H9 (cell line): Measurements from ENCODE around the gene ASPN. TPM values are rescaled to one million over a fixed set of nuclear protein-coding genes. Genes with fewer than 3 reads are reported as not detected.

ENCODE experiments used
- DNase-seq: peaks from one replicate; pipeline ENCODE4 v3.0.0-alpha.2; 2017
- H2AFZ ChIP-seq: one replicate; pipeline ENCODE4 v1.6.1; 2013; ENCODE audit warnings: mild to moderate bottlenecking, low read length, control low read depth, moderate library complexity
- H2AK5ac ChIP-seq: 2 replicates; pipeline ENCODE4 v1.6.1; 2013; ENCODE audit warnings: low read length, control low read depth, mixed read lengths; ENCODE audit not compliant: insufficient read length
- H2BK120ac ChIP-seq: one replicate; pipeline ENCODE4 v1.6.1; 2013; ENCODE audit warnings: low read depth, mild to moderate bottlenecking, low read length, control low read depth, inconsistent platforms; ENCODE audit not compliant: poor library complexity, severe bottlenecking
- H2BK12ac ChIP-seq: 2 replicates; pipeline ENCODE4 v1.6.1; 2013; ENCODE audit warnings: low read length, control low read depth, mixed read lengths, low read depth; ENCODE audit not compliant: insufficient read length
- H2BK15ac ChIP-seq: 2 replicates; pipeline ENCODE4 v1.6.1; 2013; ENCODE audit warnings: low read depth, low read length, control low read depth
- H2BK20ac ChIP-seq: one replicate; pipeline ENCODE4 v1.6.1; 2013; ENCODE audit warnings: low read depth, mild to moderate bottlenecking, low read length, control low read depth, inconsistent platforms; ENCODE audit not compliant: poor library complexity, severe bottlenecking
- H2BK5ac ChIP-seq: 2 replicates; pipeline ENCODE4 v1.6.1; 2013; ENCODE audit warnings: low read length, control low read depth, mixed read lengths; ENCODE audit not compliant: insufficient read length
- H3K14ac ChIP-seq: 2 replicates; pipeline ENCODE4 v1.6.1; 2013; ENCODE audit warnings: low read length, control low read depth; ENCODE audit not compliant: insufficient read depth
- H3K18ac ChIP-seq: 2 replicates; pipeline ENCODE4 v1.6.1; 2013; ENCODE audit warnings: low read depth, mild to moderate bottlenecking, mixed read lengths, low read length, control low read depth; ENCODE audit not compliant: insufficient read length
- H3K23ac ChIP-seq: 2 replicates; pipeline ENCODE4 v1.6.1; 2013; ENCODE audit warnings: low read length, control low read depth, mixed read lengths, low read depth; ENCODE audit not compliant: insufficient read length
- H3K23me2 ChIP-seq: 2 replicates; pipeline ENCODE4 v1.6.1; 2013; ENCODE audit warnings: low read depth, mild to moderate bottlenecking, mixed read lengths, low read length, control low read depth; ENCODE audit not compliant: insufficient read length, poor library complexity, severe bottlenecking
- H3K27ac ChIP-seq: 2 replicates; pipeline ENCODE4 v1.5.1; 2013; ENCODE audit warnings: low read length, control low read depth, mixed read lengths, low read depth; ENCODE audit not compliant: insufficient read length
- H3K27me3 ChIP-seq: 2 replicates; pipeline ENCODE4 v1.6.1; 2013; ENCODE audit warnings: low read length, control low read depth, inconsistent platforms; ENCODE audit not compliant: insufficient read depth
- H3K4ac ChIP-seq: 2 replicates; pipeline ENCODE4 v1.6.1; 2013; ENCODE audit warnings: low read depth, mild to moderate bottlenecking, control low read depth, inconsistent platforms, low read length, moderate library complexity
- H3K4me1 ChIP-seq: 2 replicates; pipeline ENCODE4 v1.6.1; 2013; ENCODE audit warnings: low read length, control low read depth, inconsistent platforms; ENCODE audit not compliant: insufficient read depth
- H3K4me2 ChIP-seq: 2 replicates; pipeline ENCODE4 v1.6.1; 2013; ENCODE audit warnings: low read length, control low read depth, mixed read lengths; ENCODE audit not compliant: insufficient read length, insufficient read depth
- H3K56ac ChIP-seq: 2 replicates; pipeline ENCODE4 v1.6.1; 2013; ENCODE audit warnings: low read depth, mild to moderate bottlenecking, mixed read lengths, low read length, control low read depth; ENCODE audit not compliant: insufficient read length
- H3K79me1 ChIP-seq: 2 replicates; pipeline ENCODE4 v1.6.1; 2013; ENCODE audit warnings: low read depth, mild to moderate bottlenecking, moderate library complexity, low read length, control low read depth, inconsistent platforms; ENCODE audit not compliant: insufficient read depth, poor library complexity, severe bottlenecking
- H3K79me2 ChIP-seq: 2 replicates; pipeline ENCODE4 v1.6.1; 2013; ENCODE audit warnings: low read length, control low read depth, inconsistent platforms; ENCODE audit not compliant: insufficient read depth
- H3K9ac ChIP-seq: 2 replicates; pipeline ENCODE4 v1.6.1; 2013; ENCODE audit warnings: low read length, control low read depth, mixed read lengths; ENCODE audit not compliant: insufficient read length; ENCODE audit errors: extremely low read depth
- H3K9me3 ChIP-seq: one replicate; pipeline ENCODE4 v1.6.1; 2013; ENCODE audit warnings: low read depth, low read length, inconsistent platforms; ENCODE audit not compliant: control insufficient read depth
- H3T11ph ChIP-seq: one replicate; pipeline ENCODE4 v1.6.1; 2013; ENCODE audit warnings: mild to moderate bottlenecking, low read length, control low read depth, inconsistent platforms
- H4K20me1 ChIP-seq: one replicate; pipeline ENCODE4 v1.6.1; 2013; ENCODE audit not compliant: control insufficient read depth, insufficient read length, insufficient read depth
- H4K5ac ChIP-seq: 2 replicates; pipeline ENCODE4 v1.6.1; 2013; ENCODE audit warnings: low read depth, mild to moderate bottlenecking, mixed read lengths, low read length, control low read depth; ENCODE audit not compliant: insufficient read length
- H4K8ac ChIP-seq: replicated peaks from 2 replicates; pipeline ENCODE4 v1.6.1; 2013; ENCODE audit warnings: low read length, control low read depth, mixed read lengths, low read depth; ENCODE audit not compliant: insufficient read length
- H4K91ac ChIP-seq: 2 replicates; pipeline ENCODE4 v1.6.1; 2013; ENCODE audit warnings: low read depth, mild to moderate bottlenecking, moderate library complexity, mixed read lengths, low read length, control low read depth; ENCODE audit not compliant: insufficient read length
- H3K27ac Mint-ChIP-seq, 3 experiments: 2 replicates in 2 of 3; 3 replicates in 1 of 3; pipeline ENCODE4 v1.8.0; 2020 to 2021; ENCODE audit warnings: mixed read lengths in 3 of 3, mild to moderate bottlenecking in 1 of 3, moderate library complexity in 1 of 3
- H3K27me3 Mint-ChIP-seq: 2 replicates; pipeline ENCODE4 v1.8.0; 2021; ENCODE audit warnings: low read depth, mild to moderate bottlenecking, moderate library complexity, mixed read lengths
- H3K36me3 Mint-ChIP-seq, 3 experiments: 2 replicates in 2 of 3; 3 replicates in 1 of 3; pipeline ENCODE4 v1.8.0; 2020 to 2021; ENCODE audit warnings: low read depth in 3 of 3, mixed read lengths in 3 of 3; ENCODE audit not compliant: insufficient read depth in 1 of 3
- H3K4me1 Mint-ChIP-seq, 2 experiments: 2 replicates each; pipeline ENCODE4 v1.8.0; 2020; ENCODE audit warnings: mixed read lengths in 2 of 2
- H3K4me3 Mint-ChIP-seq, 2 experiments: 2 replicates in 1 of 2; 3 replicates in 1 of 2; pipeline ENCODE4 v1.8.0; 2020 to 2021; ENCODE audit warnings: mild to moderate bottlenecking in 2 of 2, mixed read lengths in 2 of 2, moderate library complexity in 1 of 2
- H3K9me3 Mint-ChIP-seq, 2 experiments: 2 replicates in 1 of 2; 3 replicates in 1 of 2; pipeline ENCODE4 v1.8.0; 2020; ENCODE audit warnings: mild to moderate bottlenecking in 2 of 2, mixed read lengths in 2 of 2, moderate library complexity in 1 of 2
- CTCF ChIP-seq: fragments of 200-600 bp; sonication (generic); conservative IDR thresholded peaks from 3 replicates; pipeline ENCODE4 v1.8.0; 2021; ENCODE audit warnings: antibody characterized with exemption, mild to moderate bottlenecking
- WGBS: extraction: QIAGEN DNeasy Blood & Tissue Kit; methylation state at CpG from one replicate; pipeline ENCODE4 v1.1.7; 2013; ENCODE audit warnings: missing lambda C conversion rate, low lambda C conversion rate, mixed read lengths; ENCODE audit not compliant: insufficient read length; ENCODE audit errors: extremely low coverage; 5-methylcytosine and 5-hydroxymethylcytosine counted together
- total RNA-seq: library from RNA; stranded (reverse); gene quantifications from 2 replicates; pipeline ENCODE4 v1.2.1, GENCODE V29; 2021

Gene ASPN
- total RNA-seq, 1 experiment from 2014 or later, result not detected

GRCh38 chr9:92492781-92493401, 10.6 kb upstream of the ASPN start:
- Histone ChIP-seq H4K8ac (no peak overlapping the region), H4K20me1 (no peaks in the 10 kb centered on the region), H3K23ac (no peak overlapping the region), H3K9ac (no peak overlapping the region), H3T11ph (no peak overlapping the region), H3K9me3 (no peaks in the 10 kb centered on the region), H2BK20ac (no peak overlapping the region), H3K4me1 (no peaks in the 10 kb centered on the region; the same call in 1 of the 2 replicates), H2AFZ (no peak overlapping the region), H2BK12ac (no peak overlapping the region), H3K4ac (no peak overlapping the region), H3K23me2 (no peaks in the 10 kb centered on the region), H3K79me2 (no peaks in the 10 kb centered on the region), H3K4me2 (no peak overlapping the region), H4K5ac (no peak overlapping the region), H2AK5ac (no peak overlapping the region), H2BK120ac (no peak overlapping the region), H3K27me3 (no peaks in the 10 kb centered on the region), H2BK15ac (no peak overlapping the region), H3K18ac (no peak overlapping the region), H3K79me1 (no peaks in the 10 kb centered on the region), H3K14ac (peak overlapping the region; percentile 8; the same call in 1 of the 2 replicates), H4K91ac (no peak overlapping the region), H3K56ac (no peak overlapping the region), H2BK5ac (no peak overlapping the region), H3K27ac (no peak overlapping the region)
- no peak overlapping the region; a peak in 1 of 7 replicates for H3K27ac Mint-ChIP-seq
- WGBS, result no CpG with 5 or more reads among the region's 3 CpGs
- no peaks in the 10 kb centered on the region; a peak in 1 of 7 replicates for H3K36me3 Mint-ChIP-seq
- DNase-seq, result no peak
- no peak overlapping the region for H3K4me3 Mint-ChIP-seq
- no peak for TF ChIP-seq CTCF
- H3K27me3 Mint-ChIP-seq, result no peaks in the 10 kb centered on the region
- H3K4me1 Mint-ChIP-seq, result peaks cover 0 to 3% of the 10 kb centered on the region in 2 experiments; a peak in 2 of 4 replicates
- H3K9me3 Mint-ChIP-seq, result no peaks in the 10 kb centered on the region
